Fibroblast of villous mesenchyme (primary cell): ENCODE measurements around the gene DSG4. TPM values are rescaled to one million over a fixed set of nuclear protein-coding genes. Genes with fewer than 3 reads are reported as not detected.

ENCODE experiments used
- DNase-seq: peaks from one replicate; pipeline ENCODE4 v3.0.0-alpha.2; 2010; ENCODE audit warnings: low read depth
- H3K4me3 ChIP-seq: 2 replicates; pipeline ENCODE4 v1.5.1; 2011; ENCODE audit warnings: low read depth, mild to moderate bottlenecking, low read length
- CTCF ChIP-seq: IDR thresholded peaks from 2 replicates; pipeline ENCODE4 v1.5.1; 2012; ENCODE audit warnings: low read depth, mild to moderate bottlenecking, low read length; ENCODE audit not compliant: insufficient read depth
- total RNA-seq: library from RNA; depleted of rRNA; stranded (reverse); fragments of >200 nt; gene quantifications from 2 replicates; pipeline ENCODE4 v1.2.3, GENCODE V29; 2012

Gene DSG4
- total RNA-seq, 1 donor: not detected

- TF ChIP-seq CTCF: no peak
- no peak overlapping the region for H3K4me3 ChIP-seq
- no peak for DNase-seq
These were observed 43.9 kb downstream of the DSG4 start for GRCh38 chr18:31420524-31420923.

- DNase-seq: peak; percentile 26
- TF ChIP-seq CTCF: peak; percentile 83
- H3K4me3 ChIP-seq: no peak overlapping the region
These were observed 47.9 kb downstream of the DSG4 start for GRCh38 chr18:31424383-31424988.

- TF ChIP-seq CTCF: no peak
- H3K4me3 ChIP-seq: no peak overlapping the region
- DNase-seq: no peak
These were observed 49.4 kb downstream of the DSG4 start for GRCh38 chr18:31426021-31426420.

DNA sequence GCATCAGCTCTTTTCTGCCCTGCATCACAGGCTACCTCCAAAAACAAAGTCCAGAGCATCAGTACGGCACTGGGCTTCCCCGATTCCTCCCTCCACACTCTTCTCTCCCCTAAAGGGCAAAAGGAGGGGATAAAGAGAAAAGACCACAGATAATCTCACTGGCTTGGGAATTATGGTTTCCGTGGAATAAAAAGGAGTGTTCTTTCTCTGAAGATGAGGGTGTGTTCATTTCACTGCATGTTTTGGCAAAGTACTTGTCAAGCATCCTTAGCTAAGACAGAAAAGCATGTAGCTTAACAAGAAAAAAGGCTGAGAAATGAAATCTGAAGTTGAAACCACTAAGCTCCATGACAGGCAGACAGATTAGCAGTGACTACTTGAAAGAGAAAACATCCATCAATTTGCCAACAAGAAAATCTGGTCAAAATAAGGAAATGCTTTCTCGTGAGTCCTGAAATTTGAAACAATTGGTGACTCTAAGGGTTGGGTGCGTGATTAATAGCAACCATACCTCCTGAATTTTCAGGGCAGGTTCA lies 50.4 kb downstream of the DSG4 start:
- no peak overlapping the region for H3K4me3 ChIP-seq
- no peak for TF ChIP-seq CTCF
- DNase-seq: no peak

DNA sequence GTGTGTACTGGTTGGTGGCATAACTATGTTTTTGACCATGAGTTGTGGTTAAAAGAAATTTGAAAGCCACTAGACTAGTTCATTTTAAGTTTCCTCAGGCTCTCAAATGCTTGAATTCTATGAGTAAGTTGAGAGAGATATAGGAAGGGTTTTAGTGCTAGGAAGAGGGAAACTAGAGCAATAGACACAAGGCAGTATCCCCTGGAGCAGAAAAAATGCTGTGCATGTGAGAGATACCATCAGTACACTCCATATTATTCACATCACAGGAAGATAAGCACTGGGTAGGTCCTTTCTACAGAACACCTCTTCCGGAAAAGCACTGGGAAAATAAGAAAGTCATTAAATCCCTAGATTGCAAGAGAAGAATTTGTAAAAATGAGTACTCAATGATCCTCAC lies 51.6 kb downstream of the DSG4 start:
- no peak for TF ChIP-seq CTCF
- DNase-seq: no peak

GRCh38 chr18:31429623-31430022 lies 53.0 kb downstream of the DSG4 start:
- no peak for TF ChIP-seq CTCF
- H3K4me3 ChIP-seq: no peak overlapping the region
- DNase-seq: no peak

More for the DNA sequence above, 51.6 kb downstream of the DSG4 start:
- no peak overlapping the region for H3K4me3 ChIP-seq

GRCh38 chr18:31430072-31430471 lies 53.5 kb downstream of the DSG4 start:
- TF ChIP-seq CTCF: no peak
- no peak for DNase-seq

More at GRCh38 chr18:31430072-31430471, 53.5 kb downstream of the DSG4 start:
- H3K4me3 ChIP-seq: no peak overlapping the region
